ENCODE results near the gene MGMT. TPM values are rescaled to one million over a fixed set of nuclear protein-coding genes. Genes with fewer than 3 reads are reported as not detected.

MGMT gene
- total RNA-seq, 1 donor from 2014 or later, result 29.7 TPM

GRCh38 chr10:129713659-129714265 is 246.7 kb downstream of the MGMT start:
- H3K27ac ChIP-seq (ENCODE audit: low read depth, low read length), result no peak overlapping the region
- H3K27me3 ChIP-seq (ENCODE audit: control insufficient read depth in 3 of 3, insufficient read depth in 3 of 3, low read length in 3 of 3), result no peaks in the 10 kb centered on the region

GRCh38 chr10:129715805-129716204 is 248.8 kb downstream of the MGMT start:
- no peak overlapping the region for H3K4me3 ChIP-seq (ENCODE audit: low read length in 3 of 3)
- peaks cover 0 to 10% (median 6%) of the 10 kb centered on the region in 3 donors for H3K36me3 ChIP-seq (ENCODE audit: control insufficient read depth in 3 of 3, insufficient read depth in 3 of 3, low read length in 3 of 3)
- no peaks in the 10 kb centered on the region for H3K27me3 ChIP-seq (ENCODE audit: control insufficient read depth in 3 of 3, insufficient read depth in 3 of 3, low read length in 3 of 3)
- no peaks in the 10 kb centered on the region for H3K9me3 ChIP-seq (ENCODE audit: control insufficient read depth in 3 of 3, low read length in 3 of 3)
- no peak overlapping the region for H3K27ac ChIP-seq (ENCODE audit: low read depth, low read length)
- no peak overlapping the region for H3K9ac ChIP-seq (ENCODE audit: low read depth in 1 of 3, low read length in 3 of 3)
- H3K4me1 ChIP-seq (ENCODE audit: control insufficient read depth in 3 of 3, insufficient read depth in 3 of 3, low read length in 3 of 3), result no peaks in the 10 kb centered on the region

More at GRCh38 chr10:129713659-129714265, 246.7 kb downstream of the MGMT start:
- no peaks in the 10 kb centered on the region for H3K4me1 ChIP-seq (ENCODE audit: control insufficient read depth in 3 of 3, insufficient read depth in 3 of 3, low read length in 3 of 3)
- no peaks in the 10 kb centered on the region for H3K9me3 ChIP-seq (ENCODE audit: control insufficient read depth in 3 of 3, low read length in 3 of 3)
- no peak overlapping the region for H3K9ac ChIP-seq (ENCODE audit: low read depth in 1 of 3, low read length in 3 of 3)
- peaks cover 0 to 7% (median 0%) of the 10 kb centered on the region in 3 donors for H3K36me3 ChIP-seq (ENCODE audit: control insufficient read depth in 3 of 3, insufficient read depth in 3 of 3, low read length in 3 of 3)
- no peak overlapping the region for H3K4me3 ChIP-seq (ENCODE audit: low read length in 3 of 3)

- H3K4me3 ChIP-seq (ENCODE audit: low read length in 3 of 3), result no peak overlapping the region
- peaks cover 0 to 2% (median 0%) of the 10 kb centered on the region in 3 donors for H3K9me3 ChIP-seq (ENCODE audit: control insufficient read depth in 3 of 3, low read length in 3 of 3)
- H3K4me1 ChIP-seq (ENCODE audit: control insufficient read depth in 3 of 3, insufficient read depth in 3 of 3, low read length in 3 of 3), result no peaks in the 10 kb centered on the region
- no peak overlapping the region for H3K27ac ChIP-seq (ENCODE audit: low read depth, low read length)
- H3K9ac ChIP-seq (ENCODE audit: low read depth in 1 of 3, low read length in 3 of 3), result no peak overlapping the region
- no peaks in the 10 kb centered on the region for H3K27me3 ChIP-seq (ENCODE audit: control insufficient read depth in 3 of 3, insufficient read depth in 3 of 3, low read length in 3 of 3)
- H3K36me3 ChIP-seq (ENCODE audit: control insufficient read depth in 3 of 3, insufficient read depth in 3 of 3, low read length in 3 of 3), result peaks cover 0 to 10% (median 6%) of the 10 kb centered on the region in 3 donors
Observed at GRCh38 chr10:129716211-129716681, 249.2 kb downstream of the MGMT start.

DNA sequence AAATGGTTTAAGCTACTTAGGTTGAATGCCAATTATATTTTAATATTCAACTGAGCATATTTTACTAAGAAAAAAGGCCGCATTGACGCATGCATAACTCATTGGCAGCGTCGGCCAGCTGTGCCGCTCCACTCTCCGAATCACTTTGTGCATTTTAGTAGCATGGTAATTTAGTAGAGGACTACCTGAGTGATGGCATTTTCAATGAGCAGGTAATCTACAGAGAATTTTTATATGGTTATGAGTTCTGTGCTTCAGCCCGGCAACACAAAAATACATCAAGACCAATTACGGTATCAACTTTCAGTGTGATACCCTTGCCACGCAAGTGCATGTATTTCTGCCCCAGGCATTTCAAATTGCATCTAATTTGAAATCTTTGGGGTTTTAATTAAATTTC is 249.8 kb downstream of the MGMT start:
- H3K9ac ChIP-seq (ENCODE audit: low read depth in 1 of 3, low read length in 3 of 3), result no peak overlapping the region
- no peak overlapping the region for H3K27ac ChIP-seq (ENCODE audit: low read depth, low read length)

DNA sequence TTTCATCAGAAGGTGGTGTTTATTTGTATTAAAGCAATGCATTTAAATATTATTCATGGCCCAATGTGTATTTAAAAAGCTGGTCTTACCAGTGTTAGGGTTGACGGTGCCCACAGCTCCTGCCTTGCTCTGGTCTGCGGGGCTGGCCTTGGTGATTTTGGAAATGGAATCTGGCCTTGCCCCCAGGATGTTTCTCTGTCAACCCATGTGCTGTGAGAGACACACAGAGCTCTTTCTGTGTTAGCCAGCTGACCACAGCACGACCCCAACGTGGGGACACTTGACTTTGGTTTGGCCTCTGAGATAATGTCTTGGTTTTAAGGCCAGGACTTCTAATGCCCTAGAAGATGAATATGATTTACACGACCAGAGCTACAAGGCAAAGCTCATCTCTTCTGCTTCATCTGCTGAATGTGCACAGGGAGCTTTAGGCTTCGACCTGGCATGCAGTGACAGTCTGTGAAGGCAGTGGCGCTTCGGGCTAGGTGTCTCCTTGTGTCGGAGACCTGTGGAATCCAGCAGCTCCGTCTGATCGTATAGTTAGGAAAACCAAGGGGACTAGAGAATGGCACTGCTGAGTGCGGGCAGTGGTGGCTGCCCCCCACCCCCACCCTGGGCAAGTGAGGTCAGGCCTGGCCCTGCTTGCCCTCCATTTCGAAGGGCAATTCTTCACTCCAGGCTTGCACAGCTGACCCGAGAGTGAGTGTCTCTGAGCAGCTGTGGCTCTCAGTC is 250.9 kb downstream of the MGMT start:
- peaks cover 0 to 2% (median 0%) of the 10 kb centered on the region in 3 donors for H3K9me3 ChIP-seq (ENCODE audit: control insufficient read depth in 3 of 3, low read length in 3 of 3)
- no peaks in the 10 kb centered on the region for H3K27me3 ChIP-seq (ENCODE audit: control insufficient read depth in 3 of 3, insufficient read depth in 3 of 3, low read length in 3 of 3)
- H3K36me3 ChIP-seq (ENCODE audit: control insufficient read depth in 3 of 3, insufficient read depth in 3 of 3, low read length in 3 of 3), result peaks cover 0 to 10% (median 6%) of the 10 kb centered on the region in 3 donors
- H3K4me3 ChIP-seq (ENCODE audit: low read length in 3 of 3), result no peak overlapping the region
- no peak overlapping the region for H3K27ac ChIP-seq (ENCODE audit: low read depth, low read length)
- no peaks in the 10 kb centered on the region for H3K4me1 ChIP-seq (ENCODE audit: control insufficient read depth in 3 of 3, insufficient read depth in 3 of 3, low read length in 3 of 3)
- no peak overlapping the region for H3K9ac ChIP-seq (ENCODE audit: low read depth in 1 of 3, low read length in 3 of 3)

More for the DNA sequence above, 249.8 kb downstream of the MGMT start:
- Histone ChIP-seq H3K27me3 (ENCODE audit: control insufficient read depth in 3 of 3, insufficient read depth in 3 of 3, low read length in 3 of 3) (no peaks in the 10 kb centered on the region), H3K4me1 (ENCODE audit: control insufficient read depth in 3 of 3, insufficient read depth in 3 of 3, low read length in 3 of 3) (no peaks in the 10 kb centered on the region), H3K9me3 (ENCODE audit: control insufficient read depth in 3 of 3, low read length in 3 of 3) (peaks cover 0 to 2% (median 0%) of the 10 kb centered on the region in 3 donors), H3K4me3 (ENCODE audit: low read length in 3 of 3) (no peak overlapping the region), H3K36me3 (ENCODE audit: control insufficient read depth in 3 of 3, insufficient read depth in 3 of 3, low read length in 3 of 3) (peaks cover 0 to 10% (median 6%) of the 10 kb centered on the region in 3 donors)

GRCh38 chr10:129718548-129719414 is 251.7 kb downstream of the MGMT start:
- Histone ChIP-seq H3K27ac (ENCODE audit: low read depth, low read length) (no peak overlapping the region), H3K9ac (ENCODE audit: low read depth in 1 of 3, low read length in 3 of 3) (no peak overlapping the region), H3K36me3 (ENCODE audit: control insufficient read depth in 3 of 3, insufficient read depth in 3 of 3, low read length in 3 of 3) (peaks cover 0 to 10% (median 6%) of the 10 kb centered on the region in 3 donors), H3K4me3 (ENCODE audit: low read length in 3 of 3) (no peak overlapping the region), H3K9me3 (ENCODE audit: control insufficient read depth in 3 of 3, low read length in 3 of 3) (peaks cover 0 to 2% (median 0%) of the 10 kb centered on the region in 3 donors), H3K4me1 (ENCODE audit: control insufficient read depth in 3 of 3, insufficient read depth in 3 of 3, low read length in 3 of 3) (no peaks in the 10 kb centered on the region), H3K27me3 (ENCODE audit: control insufficient read depth in 3 of 3, insufficient read depth in 3 of 3, low read length in 3 of 3) (no peaks in the 10 kb centered on the region)

DNA sequence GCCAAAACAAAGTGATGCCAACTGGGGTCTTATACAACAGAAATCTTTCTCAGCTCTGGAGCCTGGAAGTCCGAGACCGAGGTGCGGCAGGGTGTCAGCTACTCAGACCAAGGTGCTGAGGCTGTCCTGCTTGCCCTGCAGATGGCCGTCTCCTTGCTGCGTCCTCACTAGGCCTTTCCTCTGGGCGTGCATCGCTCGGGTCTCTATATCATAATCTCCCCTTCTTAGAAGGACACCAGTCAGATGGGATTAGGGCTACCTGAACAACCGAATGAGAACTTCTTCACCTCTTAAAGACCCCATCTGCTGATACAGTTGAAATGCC is 252.3 kb downstream of the MGMT start:
- no peak overlapping the region for H3K27ac ChIP-seq (ENCODE audit: low read depth, low read length)
- no peak overlapping the region for H3K4me3 ChIP-seq (ENCODE audit: low read length in 3 of 3)
- H3K9ac ChIP-seq (ENCODE audit: low read depth in 1 of 3, low read length in 3 of 3), result no peak overlapping the region
- peaks cover 0 to 2% (median 0%) of the 10 kb centered on the region in 3 donors for H3K9me3 ChIP-seq (ENCODE audit: control insufficient read depth in 3 of 3, low read length in 3 of 3)
- H3K36me3 ChIP-seq (ENCODE audit: control insufficient read depth in 3 of 3, insufficient read depth in 3 of 3, low read length in 3 of 3), result peaks cover 0 to 10% (median 6%) of the 10 kb centered on the region in 3 donors
- no peaks in the 10 kb centered on the region for H3K4me1 ChIP-seq (ENCODE audit: control insufficient read depth in 3 of 3, insufficient read depth in 3 of 3, low read length in 3 of 3)
- H3K27me3 ChIP-seq (ENCODE audit: control insufficient read depth in 3 of 3, insufficient read depth in 3 of 3, low read length in 3 of 3), result no peaks in the 10 kb centered on the region

GRCh38 chr10:129719889-129720590 is 253.0 kb downstream of the MGMT start:
- Histone ChIP-seq H3K9me3 (ENCODE audit: control insufficient read depth in 3 of 3, low read length in 3 of 3) (peaks cover 0 to 2% (median 0%) of the 10 kb centered on the region in 3 donors), H3K36me3 (ENCODE audit: control insufficient read depth in 3 of 3, insufficient read depth in 3 of 3, low read length in 3 of 3) (peaks cover 0 to 10% (median 6%) of the 10 kb centered on the region in 3 donors), H3K27me3 (ENCODE audit: control insufficient read depth in 3 of 3, insufficient read depth in 3 of 3, low read length in 3 of 3) (no peaks in the 10 kb centered on the region), H3K4me3 (ENCODE audit: low read length in 3 of 3) (no peak overlapping the region), H3K4me1 (ENCODE audit: control insufficient read depth in 3 of 3, insufficient read depth in 3 of 3, low read length in 3 of 3) (no peaks in the 10 kb centered on the region), H3K27ac (ENCODE audit: low read depth, low read length) (no peak overlapping the region), H3K9ac (ENCODE audit: low read depth in 1 of 3, low read length in 3 of 3) (no peak overlapping the region)

GRCh38 chr10:129725011-129725410 is 258.0 kb downstream of the MGMT start:
- H3K4me1 ChIP-seq (ENCODE audit: control insufficient read depth in 3 of 3, insufficient read depth in 3 of 3, low read length in 3 of 3), result no peaks in the 10 kb centered on the region
- H3K9ac ChIP-seq (ENCODE audit: low read depth in 1 of 3, low read length in 3 of 3), result no peak overlapping the region
- no peak overlapping the region for H3K27ac ChIP-seq (ENCODE audit: low read depth, low read length)
- no peak overlapping the region for H3K4me3 ChIP-seq (ENCODE audit: low read length in 3 of 3)
- peaks cover 4 to 7% (median 5%) of the 10 kb centered on the region in 3 donors for H3K36me3 ChIP-seq (ENCODE audit: control insufficient read depth in 3 of 3, insufficient read depth in 3 of 3, low read length in 3 of 3)
- no peaks in the 10 kb centered on the region for H3K27me3 ChIP-seq (ENCODE audit: control insufficient read depth in 3 of 3, insufficient read depth in 3 of 3, low read length in 3 of 3)
- H3K9me3 ChIP-seq (ENCODE audit: control insufficient read depth in 3 of 3, low read length in 3 of 3), result peaks cover 2 to 7% (median 4%) of the 10 kb centered on the region in 3 donors

Data from skeletal muscle tissue (tissue), 4 donors.